BLaER1 treated with 17β-estradiol and CSF1 and Interleukin-3, amounts not matched to agents 10 nM and 100 nM (cell line): ENCODE data around the gene IL31.
A peak's percentile ranks its signal among the peaks of the same experiment; 100 is the strongest.

Source experiments
- H3K27ac ChIP-seq, 11 experiments: shearing (Covaris generic); formaldehyde crosslinking; 2 replicates each; pipeline ENCODE4 v1.8.1; 2022
- H3K27me3 ChIP-seq, 11 experiments: shearing (Covaris generic); formaldehyde crosslinking; 2 replicates each; pipeline ENCODE4 v1.8.1; 2022
- H3K36me3 ChIP-seq, 11 experiments: shearing (Covaris generic); formaldehyde crosslinking; 2 replicates each; pipeline ENCODE4 v1.8.1; 2022
- H3K4me1 ChIP-seq, 10 experiments: shearing (Covaris generic); formaldehyde crosslinking; 2 replicates each; pipeline ENCODE4 v1.8.1; 2022
- H3K4me2 ChIP-seq, 11 experiments: shearing (Covaris generic); formaldehyde crosslinking; 2 replicates each; pipeline ENCODE4 v1.8.1; 2022
- H3K4me3 ChIP-seq, 10 experiments: shearing (Covaris generic); formaldehyde crosslinking; 2 replicates each; pipeline ENCODE4 v1.8.1; 2022
- H3K9ac ChIP-seq, 11 experiments: shearing (Covaris generic); formaldehyde crosslinking; 2 replicates each; pipeline ENCODE4 v1.8.1; 2022
- H3K9me3 ChIP-seq, 11 experiments: shearing (Covaris generic); formaldehyde crosslinking; replicated peaks in 1 of 11; 2 replicates each; pipeline ENCODE4 v1.8.1; 2022
- H4K20me1 ChIP-seq, 11 experiments: shearing (Covaris generic); formaldehyde crosslinking; 2 replicates each; pipeline ENCODE4 v1.8.1; 2022
- Cebpa-rat ChIP-seq, 11 experiments: shearing (Covaris generic); IDR thresholded peaks; 2 replicates each; pipeline ENCODE4 v1.8.1; 2022

IL31 gene

DNA sequence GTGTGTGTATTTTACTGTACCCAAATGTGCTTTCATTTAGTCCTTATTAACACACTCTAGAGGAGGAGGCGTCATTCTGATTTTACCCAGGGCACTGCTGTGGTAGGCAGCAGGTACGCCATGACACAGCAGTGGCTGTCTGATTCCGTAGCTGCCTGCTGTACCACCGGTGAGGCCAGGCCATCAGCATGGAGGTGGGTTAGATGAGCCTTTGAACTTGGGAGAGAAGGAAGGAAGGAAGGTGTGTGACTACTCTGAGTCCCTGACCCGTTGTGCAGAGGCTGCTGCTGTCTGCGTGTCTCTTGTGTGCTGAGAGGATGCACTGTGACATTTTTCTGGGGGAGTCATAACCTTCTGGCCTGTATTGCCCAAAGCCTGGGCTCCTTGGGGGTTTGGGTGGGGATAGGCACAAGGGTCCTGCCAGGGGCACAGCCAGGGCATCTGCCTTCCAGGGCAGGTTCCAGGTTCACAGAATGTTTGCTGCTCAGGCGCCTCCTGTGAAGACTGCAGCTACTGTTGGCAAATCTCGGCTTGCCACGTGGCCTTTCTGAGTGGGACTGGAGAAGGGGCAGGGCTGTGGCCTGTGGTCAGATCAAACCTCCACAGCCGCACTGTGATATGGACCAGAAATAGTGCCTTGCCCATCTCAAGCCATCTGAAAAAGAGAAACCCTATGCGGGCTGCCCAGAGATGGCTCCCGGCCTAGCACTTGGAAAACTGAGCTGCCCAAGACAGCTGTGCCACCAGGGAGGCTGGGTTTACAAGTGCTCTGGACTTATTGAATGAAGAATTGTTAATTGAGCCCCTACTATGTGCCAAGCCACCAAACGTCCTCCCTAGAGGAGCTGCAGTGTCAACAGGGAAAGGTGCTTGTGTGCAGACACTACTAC lies 48.3 kb downstream of the IL31 start:
- H3K9ac ChIP-seq: peak overlapping the region; percentile 21 to 60 (median 45); a peak in 20 of 22 replicates
- peaks cover 90 to 97% (median 96%) of the 10 kb centered on the region in 11 experiments for H4K20me1 ChIP-seq
- peaks cover 33 to 39% (median 36%) of the 10 kb centered on the region in 11 experiments for H3K36me3 ChIP-seq
- no peaks in the 10 kb centered on the region for H3K9me3 ChIP-seq
- no peaks in the 10 kb centered on the region for H3K27me3 ChIP-seq
- no peak overlapping the region for H3K4me3 ChIP-seq
- H3K4me1 ChIP-seq: peaks cover 64 to 82% (median 75%) of the 10 kb centered on the region in 10 experiments
- H3K27ac ChIP-seq: peak overlapping the region in 9 of 11 experiments; percentile 27 to 58 (median 46); a peak in 17 of 22 replicates
- peak overlapping the region; percentile 55 to 81 (median 69) for H3K4me2 ChIP-seq
- no peak for TF ChIP-seq Cebpa-rat (IDR thresholded peaks at IDR 0.05)

GRCh38 chr12:122124370-122124769 lies 49.7 kb downstream of the IL31 start:
- no peak for TF ChIP-seq Cebpa-rat (IDR thresholded peaks at IDR 0.05)
- Histone ChIP-seq H3K4me3 (no peak overlapping the region), H3K27me3 (no peaks in the 10 kb centered on the region), H3K4me1 (peaks cover 77 to 95% (median 88%) of the 10 kb centered on the region in 10 experiments), H3K9me3 (no peaks in the 10 kb centered on the region), H3K4me2 (peak overlapping the region; percentile 55 to 81 (median 69)), H3K36me3 (peaks cover 20 to 26% (median 22%) of the 10 kb centered on the region in 11 experiments), H4K20me1 (peaks cover 90 to 97% (median 96%) of the 10 kb centered on the region in 11 experiments), H3K9ac (peak overlapping the region in 4 of 11 experiments; percentile 24 to 59 (median 44); a peak in 6 of 22 replicates), H3K27ac (peak overlapping the region in 8 of 11 experiments; percentile 11 to 58 (median 48); a peak in 9 of 22 replicates)

DNA sequence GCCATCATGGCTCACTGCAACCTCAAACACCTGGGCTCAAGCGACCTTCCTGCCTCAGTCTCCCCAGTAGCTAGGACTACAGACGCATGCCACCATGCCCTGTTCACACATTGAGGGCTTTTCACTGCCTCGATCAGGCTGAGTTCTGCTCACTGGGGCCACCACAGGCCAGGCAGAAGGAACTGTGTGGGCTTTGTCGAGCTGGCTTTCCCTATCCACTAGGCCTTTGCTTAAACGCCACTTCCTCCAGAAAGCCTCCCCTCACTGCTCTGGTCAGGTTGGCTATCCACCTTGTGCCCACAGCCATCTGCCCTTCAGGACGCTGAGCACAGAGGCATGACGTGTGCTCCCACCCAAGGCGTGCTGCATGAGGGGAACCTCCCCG lies 50.3 kb downstream of the IL31 start:
- Histone ChIP-seq H3K9ac (peak overlapping the region; percentile 26 to 65 (median 40); a peak in 17 of 22 replicates), H3K4me1 (peaks cover 77 to 97% (median 93%) of the 10 kb centered on the region in 10 experiments), H3K27ac (peak overlapping the region in 10 of 11 experiments; percentile 22 to 74 (median 40); a peak in 18 of 22 replicates), H4K20me1 (peaks cover 84 to 97% (median 96%) of the 10 kb centered on the region in 11 experiments), H3K4me2 (peak overlapping the region; percentile 62 to 86 (median 73)), H3K27me3 (no peaks in the 10 kb centered on the region), H3K9me3 (no peaks in the 10 kb centered on the region), H3K36me3 (peaks cover 14 to 21% (median 16%) of the 10 kb centered on the region in 11 experiments), H3K4me3 (no peak overlapping the region)
- no peak for TF ChIP-seq Cebpa-rat (IDR thresholded peaks at IDR 0.05)

- H3K4me3 ChIP-seq: 0 out of 20 replicates have a peak overlapping the region, but pooled peaks of 1 of the 10 experiments have one; percentile 23
- peaks cover 82 to 97% (median 96%) of the 10 kb centered on the region in 11 experiments for H4K20me1 ChIP-seq
- no peak for TF ChIP-seq Cebpa-rat (IDR thresholded peaks at IDR 0.05)
- H3K27me3 ChIP-seq: no peaks in the 10 kb centered on the region
- peak overlapping the region; percentile 26 to 65 (median 51); a peak in 19 of 22 replicates for H3K9ac ChIP-seq
- peak overlapping the region in 10 of 11 experiments; percentile 22 to 74 (median 52); a peak in 19 of 22 replicates for H3K27ac ChIP-seq
- peak overlapping the region; percentile 62 to 86 (median 73) for H3K4me2 ChIP-seq
- no peaks in the 10 kb centered on the region for H3K9me3 ChIP-seq
- H3K36me3 ChIP-seq: peaks cover 9 to 21% (median 14%) of the 10 kb centered on the region in 11 experiments
- peaks cover 77 to 96% (median 89%) of the 10 kb centered on the region in 10 experiments for H3K4me1 ChIP-seq
These were observed 50.8 kb downstream of the IL31 start for GRCh38 chr12:122123051-122123760.
